ENCODE results near the gene RIPPLY1. TPM values are rescaled to one million over a fixed set of nuclear protein-coding genes. Genes with fewer than 3 reads are reported as not detected.

Gene RIPPLY1, protein sequence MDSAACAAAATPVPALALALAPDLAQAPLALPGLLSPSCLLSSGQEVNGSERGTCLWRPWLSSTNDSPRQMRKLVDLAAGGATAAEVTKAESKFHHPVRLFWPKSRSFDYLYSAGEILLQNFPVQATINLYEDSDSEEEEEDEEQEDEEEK
- total RNA-seq (not detected), polyA plus RNA-seq (not detected)

DNA sequence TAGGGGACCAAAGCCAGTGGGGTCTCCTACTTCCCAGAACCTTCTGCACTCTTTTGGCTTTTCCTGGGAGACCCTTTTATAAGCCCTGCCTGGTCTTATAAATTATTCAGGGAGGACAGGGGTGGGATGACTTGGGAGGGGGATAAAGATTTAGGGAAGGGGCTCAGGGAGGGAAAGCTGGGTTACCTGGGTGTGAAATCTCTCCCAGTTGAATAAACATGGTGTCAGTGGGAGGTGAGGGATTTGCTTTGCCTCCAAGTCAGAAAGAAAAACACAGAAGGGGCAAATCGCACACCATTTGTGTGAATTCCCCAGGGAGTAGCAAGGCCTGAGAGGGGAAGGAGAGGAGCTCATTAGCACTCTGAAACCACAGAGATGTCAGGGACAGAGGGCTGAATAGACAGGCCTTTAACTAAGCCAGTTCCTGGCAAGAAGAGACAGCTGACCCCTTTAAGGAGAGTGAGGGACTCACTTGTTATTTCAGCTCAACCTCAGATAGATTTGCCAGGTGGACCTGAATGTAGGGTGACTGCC is at the start of gene RIPPLY1:
RIPPLY1 (minus strand) TSS at position 51 of the 534 bp plus-strand sequence. CDS start 54 bp downstream, outside the sequence.
- Mint-ChIP-seq H3K4me3 (no peak within 1 kb of the TSS), H3K27me3 (no peaks in the 10 kb centered on the region), H3K27ac (no peak within 1 kb of the TSS), H3K4me1 (no peaks in the 10 kb centered on the region), H3K9me3 (peaks cover 0 to 2% (median 0%) of the 10 kb centered on the region in 7 donors), H3K36me3 (no peaks in the 10 kb centered on the region)
- H3K9me3 ChIP-seq (ENCODE audit: control insufficient read depth in 2 of 2, low read length in 2 of 2), result no peaks in the 10 kb centered on the region
- H3K27ac ChIP-seq (ENCODE audit: insufficient read depth, low read length, poor library complexity, severe bottlenecking), result no peak within 1 kb of the TSS
- DNase-seq, result no peak
- no peaks in the 10 kb centered on the region for H3K36me3 ChIP-seq (ENCODE audit: control insufficient read depth, insufficient read depth, low read length)
- no peak within 1 kb of the TSS for H3K4me3 ChIP-seq (ENCODE audit: low read depth, low read length)
- H3K27me3 ChIP-seq (ENCODE audit: control insufficient read depth, insufficient read depth, low read length), result no peaks in the 10 kb centered on the region
- ATAC-seq (ENCODE audit: low read depth in 2 of 2), result no peak
- H3K4me1 ChIP-seq (ENCODE audit: control insufficient read depth, insufficient read depth, low read length, poor library complexity, severe bottlenecking), result no peaks in the 10 kb centered on the region

DNA sequence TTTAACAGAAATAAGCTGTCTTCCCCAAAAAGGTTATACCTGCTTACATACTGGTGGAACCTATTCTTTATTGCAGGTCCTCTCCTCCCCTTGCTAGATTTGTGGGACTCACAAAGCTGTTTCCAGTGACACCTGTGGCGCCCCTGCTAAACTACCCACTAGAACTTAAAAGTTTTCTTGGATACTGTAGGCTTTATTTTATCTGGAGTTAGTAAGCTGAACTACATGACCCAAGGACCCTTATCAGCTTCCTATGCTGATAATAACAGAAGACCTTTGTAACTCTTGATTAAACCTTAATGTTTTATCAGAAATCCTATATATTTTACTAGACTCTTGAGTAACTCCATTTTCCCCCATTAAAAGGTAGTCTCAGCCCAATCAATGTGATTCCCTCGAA is 49.4 kb upstream of the RIPPLY1 start:
- Mint-ChIP-seq H3K4me1 (no peaks in the 10 kb centered on the region), H3K27me3 (no peaks in the 10 kb centered on the region), H3K9me3 (no peaks in the 10 kb centered on the region), H3K36me3 (peaks cover 8% of the 10 kb centered on the region), H3K27ac (no peak overlapping the region), H3K4me3 (no peak overlapping the region)
- ATAC-seq (ENCODE audit: low read depth in 2 of 2), result no peak
- Histone ChIP-seq H3K27me3 (ENCODE audit: control insufficient read depth, insufficient read depth, low read length) (no peaks in the 10 kb centered on the region), H3K36me3 (ENCODE audit: control insufficient read depth, insufficient read depth, low read length) (peaks cover 2% of the 10 kb centered on the region), H3K9me3 (ENCODE audit: control insufficient read depth in 2 of 2, low read length in 2 of 2) (no peaks in the 10 kb centered on the region), H3K4me3 (ENCODE audit: low read depth, low read length) (no peak overlapping the region), H3K27ac (ENCODE audit: insufficient read depth, low read length, poor library complexity, severe bottlenecking) (no peak overlapping the region), H3K4me1 (ENCODE audit: control insufficient read depth, insufficient read depth, low read length, poor library complexity, severe bottlenecking) (no peaks in the 10 kb centered on the region)
- no peak for DNase-seq

DNA sequence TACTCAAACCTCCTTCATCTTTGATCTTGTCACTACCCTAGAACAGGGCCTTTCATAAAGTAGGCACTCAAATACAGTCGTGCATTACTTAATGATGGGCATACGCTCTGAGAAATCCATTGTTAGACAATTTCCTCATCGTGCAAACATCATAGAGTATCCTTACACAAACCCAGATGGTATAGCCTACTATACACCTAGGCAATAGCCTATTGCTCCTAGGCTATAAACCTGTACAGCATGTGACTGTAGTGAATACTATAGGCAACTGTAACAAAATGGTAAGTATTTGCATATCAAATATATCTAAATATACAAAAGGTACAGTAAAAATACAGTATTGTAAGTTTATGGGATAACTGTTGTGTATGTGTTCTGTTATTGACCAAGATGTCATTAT is 48.9 kb upstream of the RIPPLY1 start:
- Mint-ChIP-seq H3K4me3 (no peak overlapping the region), H3K4me1 (no peaks in the 10 kb centered on the region), H3K9me3 (no peaks in the 10 kb centered on the region), H3K27ac (no peak overlapping the region), H3K27me3 (no peaks in the 10 kb centered on the region), H3K36me3 (peaks cover 8% of the 10 kb centered on the region)
- H3K27me3 ChIP-seq (ENCODE audit: control insufficient read depth, insufficient read depth, low read length), result no peaks in the 10 kb centered on the region
- no peaks in the 10 kb centered on the region for H3K4me1 ChIP-seq (ENCODE audit: control insufficient read depth, insufficient read depth, low read length, poor library complexity, severe bottlenecking)
- H3K27ac ChIP-seq (ENCODE audit: insufficient read depth, low read length, poor library complexity, severe bottlenecking), result no peak overlapping the region
- no peak for ATAC-seq (ENCODE audit: low read depth in 2 of 2)
- H3K9me3 ChIP-seq (ENCODE audit: control insufficient read depth in 2 of 2, low read length in 2 of 2), result no peaks in the 10 kb centered on the region
- H3K4me3 ChIP-seq (ENCODE audit: low read depth, low read length), result no peak overlapping the region
- peaks cover 2% of the 10 kb centered on the region for H3K36me3 ChIP-seq (ENCODE audit: control insufficient read depth, insufficient read depth, low read length)
- no peak for DNase-seq

DNA sequence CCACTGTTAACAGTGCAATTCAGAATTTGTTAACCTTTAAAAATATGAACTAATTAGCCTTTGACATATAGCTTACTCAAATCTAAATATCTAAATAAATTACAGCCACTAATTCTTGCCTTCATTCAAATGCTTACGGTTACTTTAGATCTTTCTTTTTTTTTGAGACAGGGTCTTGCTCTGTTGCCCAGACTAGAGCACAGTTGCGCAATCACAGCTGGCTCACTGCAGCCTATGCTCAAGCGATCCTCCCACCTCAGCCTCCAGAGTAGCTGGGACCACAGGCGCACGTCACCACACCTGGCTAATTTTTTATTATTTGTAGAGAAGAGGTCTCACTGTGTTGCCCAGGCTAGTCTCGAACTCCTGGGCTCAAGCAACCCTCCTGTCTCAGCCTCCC is 48.1 kb upstream of the RIPPLY1 start:
- Histone ChIP-seq H3K27ac (ENCODE audit: insufficient read depth, low read length, poor library complexity, severe bottlenecking) (no peak overlapping the region), H3K9me3 (ENCODE audit: control insufficient read depth in 2 of 2, low read length in 2 of 2) (no peaks in the 10 kb centered on the region), H3K4me1 (ENCODE audit: control insufficient read depth, insufficient read depth, low read length, poor library complexity, severe bottlenecking) (no peaks in the 10 kb centered on the region), H3K36me3 (ENCODE audit: control insufficient read depth, insufficient read depth, low read length) (peaks cover 2% of the 10 kb centered on the region), H3K4me3 (ENCODE audit: low read depth, low read length) (no peak overlapping the region), H3K27me3 (ENCODE audit: control insufficient read depth, insufficient read depth, low read length) (no peaks in the 10 kb centered on the region)
- Mint-ChIP-seq H3K4me3 (no peak overlapping the region), H3K36me3 (peaks cover 5% of the 10 kb centered on the region), H3K4me1 (no peaks in the 10 kb centered on the region), H3K9me3 (no peaks in the 10 kb centered on the region), H3K27me3 (no peaks in the 10 kb centered on the region), H3K27ac (no peak overlapping the region)
- ATAC-seq (ENCODE audit: low read depth in 2 of 2) (no peak), DNase-seq (no peak)

DNA sequence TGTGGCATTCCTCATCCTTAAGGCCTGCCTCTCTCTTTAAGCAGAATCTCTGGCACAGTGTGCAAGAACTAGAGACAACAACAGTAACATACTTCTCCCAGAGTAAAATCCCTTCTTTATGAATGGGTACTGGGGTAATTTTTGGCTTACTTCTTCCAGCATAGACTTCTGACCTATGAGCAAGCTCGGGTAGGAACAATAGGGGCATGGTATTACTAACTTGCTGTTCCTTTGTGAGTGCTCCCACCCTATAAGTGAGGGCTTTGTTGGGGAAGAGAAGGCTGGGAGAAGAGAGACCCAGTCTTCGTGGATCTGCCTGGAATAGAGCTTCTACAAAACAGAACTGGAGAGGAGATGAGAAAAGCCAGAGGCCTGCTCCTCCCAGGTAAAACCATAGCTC is 47.2 kb upstream of the RIPPLY1 start:
- Mint-ChIP-seq H3K4me3 (peak overlapping the region in 1 of 4 donors; percentile 27), H3K4me1 (no peaks in the 10 kb centered on the region), H3K9me3 (no peaks in the 10 kb centered on the region), H3K36me3 (peaks cover 2% of the 10 kb centered on the region), H3K27ac (no peak overlapping the region), H3K27me3 (no peaks in the 10 kb centered on the region)
- Histone ChIP-seq H3K4me1 (ENCODE audit: control insufficient read depth, insufficient read depth, low read length, poor library complexity, severe bottlenecking) (no peaks in the 10 kb centered on the region), H3K36me3 (ENCODE audit: control insufficient read depth, insufficient read depth, low read length) (peaks cover under 1% of the 10 kb centered on the region), H3K4me3 (ENCODE audit: low read depth, low read length) (no peak overlapping the region), H3K27me3 (ENCODE audit: control insufficient read depth, insufficient read depth, low read length) (no peaks in the 10 kb centered on the region), H3K9me3 (ENCODE audit: control insufficient read depth in 2 of 2, low read length in 2 of 2) (no peaks in the 10 kb centered on the region), H3K27ac (ENCODE audit: insufficient read depth, low read length, poor library complexity, severe bottlenecking) (no peak overlapping the region)
- no peak for DNase-seq
- ATAC-seq (ENCODE audit: low read depth in 2 of 2), result no peak

DNA sequence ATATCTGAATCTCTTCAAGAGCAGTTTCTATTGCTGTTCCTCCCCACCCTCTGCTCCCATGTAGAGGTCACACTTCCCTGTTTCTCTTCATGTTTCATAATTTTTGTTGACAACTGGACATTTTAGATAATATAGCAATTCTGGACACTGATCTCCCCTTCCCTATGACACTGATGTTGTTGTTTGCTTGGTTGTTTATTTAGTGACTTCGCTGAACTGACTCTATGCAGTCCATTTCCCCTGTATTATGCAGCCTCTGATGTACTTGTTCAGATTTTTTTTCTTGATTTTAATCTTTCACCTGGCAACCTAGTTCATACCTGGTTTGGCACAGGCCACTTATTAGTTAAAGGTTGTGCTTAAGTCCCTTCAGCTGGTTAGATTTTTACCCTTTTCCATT is 46.2 kb upstream of the RIPPLY1 start:
- Histone ChIP-seq H3K9me3 (ENCODE audit: control insufficient read depth in 2 of 2, low read length in 2 of 2) (no peaks in the 10 kb centered on the region), H3K4me1 (ENCODE audit: control insufficient read depth, insufficient read depth, low read length, poor library complexity, severe bottlenecking) (no peaks in the 10 kb centered on the region), H3K27me3 (ENCODE audit: control insufficient read depth, insufficient read depth, low read length) (no peaks in the 10 kb centered on the region), H3K36me3 (ENCODE audit: control insufficient read depth, insufficient read depth, low read length) (no peaks in the 10 kb centered on the region), H3K4me3 (ENCODE audit: low read depth, low read length) (no peak overlapping the region), H3K27ac (ENCODE audit: insufficient read depth, low read length, poor library complexity, severe bottlenecking) (no peak overlapping the region)
- Mint-ChIP-seq H3K9me3 (no peaks in the 10 kb centered on the region), H3K27ac (no peak overlapping the region), H3K4me1 (no peaks in the 10 kb centered on the region), H3K4me3 (no peak overlapping the region), H3K27me3 (no peaks in the 10 kb centered on the region), H3K36me3 (no peaks in the 10 kb centered on the region)
- no peak for ATAC-seq (ENCODE audit: low read depth in 2 of 2)
- DNase-seq, result no peak

DNA sequence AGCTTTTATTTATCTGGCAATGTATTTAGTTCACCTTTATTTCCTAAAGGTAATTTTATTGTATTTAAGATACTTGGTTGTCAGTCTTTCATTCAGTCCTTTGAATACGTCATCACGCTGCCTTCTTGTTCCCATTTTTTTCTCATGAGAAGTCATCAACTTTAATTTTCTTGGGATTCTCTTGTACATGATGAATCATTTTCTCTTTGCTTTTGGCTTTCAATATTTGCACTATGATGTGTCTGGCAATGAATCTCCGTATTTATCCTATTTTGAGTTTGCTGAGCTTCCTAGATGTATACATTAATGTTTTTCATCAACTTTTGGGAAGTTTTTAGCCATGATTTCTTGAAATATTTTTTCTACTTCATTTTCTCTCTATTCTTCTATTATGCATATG is 45.5 kb upstream of the RIPPLY1 start:
- Mint-ChIP-seq H3K9me3 (no peaks in the 10 kb centered on the region), H3K4me3 (no peak overlapping the region), H3K27ac (no peak overlapping the region), H3K27me3 (no peaks in the 10 kb centered on the region), H3K4me1 (no peaks in the 10 kb centered on the region), H3K36me3 (no peaks in the 10 kb centered on the region)
- ATAC-seq (ENCODE audit: low read depth in 2 of 2) (no peak), DNase-seq (no peak)
- H3K4me1 ChIP-seq (ENCODE audit: control insufficient read depth, insufficient read depth, low read length, poor library complexity, severe bottlenecking), result no peaks in the 10 kb centered on the region
- no peak overlapping the region for H3K4me3 ChIP-seq (ENCODE audit: low read depth, low read length)
- H3K27me3 ChIP-seq (ENCODE audit: control insufficient read depth, insufficient read depth, low read length), result no peaks in the 10 kb centered on the region
- H3K9me3 ChIP-seq (ENCODE audit: control insufficient read depth in 2 of 2, low read length in 2 of 2), result no peaks in the 10 kb centered on the region
- H3K27ac ChIP-seq (ENCODE audit: insufficient read depth, low read length, poor library complexity, severe bottlenecking), result no peak overlapping the region
- H3K36me3 ChIP-seq (ENCODE audit: control insufficient read depth, insufficient read depth, low read length), result no peaks in the 10 kb centered on the region

DNA sequence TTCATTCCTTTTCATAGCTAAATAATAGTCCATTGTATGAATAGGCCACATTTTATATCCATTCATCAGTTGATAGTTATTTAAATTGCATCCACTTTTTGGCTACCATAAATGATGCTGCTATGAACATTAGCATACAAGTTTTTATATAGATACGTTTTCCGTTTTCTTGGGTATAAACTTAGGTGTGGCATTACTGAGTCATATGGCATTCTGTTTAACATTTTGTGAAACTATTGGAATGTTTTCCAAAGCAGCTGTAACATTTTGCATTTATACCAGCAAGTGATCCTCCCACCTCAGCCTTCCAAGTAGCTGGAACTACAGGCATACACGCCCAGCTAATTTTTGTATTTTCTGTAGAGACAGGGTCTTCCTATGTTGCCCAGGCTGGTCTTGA is 43.3 kb upstream of the RIPPLY1 start:
- Mint-ChIP-seq H3K36me3 (no peaks in the 10 kb centered on the region), H3K27ac (no peak overlapping the region), H3K9me3 (no peaks in the 10 kb centered on the region), H3K4me1 (no peaks in the 10 kb centered on the region), H3K4me3 (no peak overlapping the region), H3K27me3 (no peaks in the 10 kb centered on the region)
- no peak for DNase-seq
- Histone ChIP-seq H3K9me3 (ENCODE audit: control insufficient read depth in 2 of 2, low read length in 2 of 2) (no peaks in the 10 kb centered on the region), H3K27me3 (ENCODE audit: control insufficient read depth, insufficient read depth, low read length) (no peaks in the 10 kb centered on the region), H3K4me3 (ENCODE audit: low read depth, low read length) (no peak overlapping the region), H3K36me3 (ENCODE audit: control insufficient read depth, insufficient read depth, low read length) (peaks cover 2% of the 10 kb centered on the region), H3K4me1 (ENCODE audit: control insufficient read depth, insufficient read depth, low read length, poor library complexity, severe bottlenecking) (no peaks in the 10 kb centered on the region), H3K27ac (ENCODE audit: insufficient read depth, low read length, poor library complexity, severe bottlenecking) (no peak overlapping the region)
- ATAC-seq (ENCODE audit: low read depth in 2 of 2), result no peak

Data from CD4-positive, CD25-positive, alpha-beta regulatory T cell (primary cell).